Liver (tissue), 9 donors: ENCODE data around the gene GPM6B. TPM values are rescaled to one million over a fixed set of nuclear protein-coding genes. Genes with fewer than 3 reads are reported as not detected.

Experiments
- DNase-seq: peaks from one replicate; pipeline ENCODE4 v3.0.0-alpha.2; 2017; ENCODE audit warnings: low spot score
- H3K27ac ChIP-seq, 2 donors: one replicate each; pipeline ENCODE4 v1.7.0; 2013; ENCODE audit warnings: inconsistent platforms in 2 of 2, low read length in 2 of 2, control low read depth in 1 of 2, low read depth in 1 of 2, mild to moderate bottlenecking in 1 of 2
- H3K27me3 ChIP-seq, 4 donors: one replicate each; pipeline versions ENCODE4 v1.6.1 to v1.7.0; 2013; ENCODE audit warnings: low read length in 3 of 4, inconsistent platforms in 1 of 4, mild to moderate bottlenecking in 1 of 4, moderate library complexity in 1 of 4; ENCODE audit not compliant: control insufficient read depth in 4 of 4, insufficient read depth in 4 of 4
- H3K36me3 ChIP-seq, 4 donors: one replicate each; pipeline versions ENCODE4 v1.6.1 to v1.7.0; 2013; ENCODE audit warnings: low read length in 3 of 4, mild to moderate bottlenecking in 3 of 4, low read depth in 1 of 4, moderate library complexity in 1 of 4; ENCODE audit not compliant: control insufficient read depth in 4 of 4, insufficient read depth in 3 of 4
- H3K4me1 ChIP-seq, 4 donors: one replicate each; pipeline versions ENCODE4 v1.6.1 to v1.7.0; 2013; ENCODE audit warnings: low read length in 3 of 4, mild to moderate bottlenecking in 3 of 4, moderate library complexity in 1 of 4; ENCODE audit not compliant: control insufficient read depth in 4 of 4, insufficient read depth in 4 of 4
- H3K4me3 ChIP-seq, 3 donors: one replicate each; pipeline versions ENCODE4 v1.6.1 to v1.7.0; 2013; ENCODE audit warnings: low read length in 3 of 3, control low read depth in 1 of 3, low read depth in 1 of 3, mild to moderate bottlenecking in 1 of 3
- H3K9ac ChIP-seq, 2 donors: one replicate each; pipeline ENCODE4 v1.7.0; 2013; ENCODE audit warnings: low read length in 2 of 2, mild to moderate bottlenecking in 2 of 2, moderate library complexity in 2 of 2, control low read depth in 1 of 2, low read depth in 1 of 2
- H3K9me3 ChIP-seq, 4 donors: one replicate each; pipeline versions ENCODE4 v1.6.1 to v1.7.0; 2013; ENCODE audit warnings: low read length in 3 of 4; ENCODE audit not compliant: control insufficient read depth in 4 of 4
- ATF3 ChIP-seq: IDR thresholded peaks from 2 replicates; pipeline ENCODE4 v1.6.1; 2016; ENCODE audit warnings: antibody characterized with exemption
- CTCF ChIP-seq: fragments of 150-350 bp; IDR thresholded peaks from 2 replicates; pipeline ENCODE4 v1.5.1; 2017; ENCODE audit warnings: improper control_type of control experiment, low read depth, low read length; ENCODE audit not compliant: missing input control
- EGR1 ChIP-seq, 2 donors: IDR thresholded peaks; 2 replicates each; pipeline ENCODE4 v1.6.1; 2016 to 2018; ENCODE audit warnings: antibody characterized with exemption in 2 of 2, low read depth in 2 of 2
- GABPA ChIP-seq, 2 donors: IDR thresholded peaks in 1 of 2; conservative IDR thresholded peaks in 1 of 2; 2 replicates each; pipeline ENCODE4 v1.6.1; 2016; ENCODE audit warnings: antibody characterized with exemption in 2 of 2, mild to moderate bottlenecking in 1 of 2, moderate library complexity in 1 of 2
- HNF4A ChIP-seq, 2 donors: conservative IDR thresholded peaks; 2 replicates each; pipeline ENCODE4 v1.6.1; 2016; ENCODE audit warnings: antibody characterized with exemption in 2 of 2, mild to moderate bottlenecking in 2 of 2
- HNF4G ChIP-seq: IDR thresholded peaks from 2 replicates; pipeline ENCODE4 v1.6.1; 2016; ENCODE audit warnings: antibody characterized with exemption
- JUND ChIP-seq, 2 donors: IDR thresholded peaks; 2 replicates each; pipeline ENCODE4 v1.6.1; 2016; ENCODE audit warnings: antibody characterized with exemption in 2 of 2
- MAX ChIP-seq: IDR thresholded peaks from 2 replicates; pipeline ENCODE4 v1.6.1; 2016; ENCODE audit warnings: antibody characterized with exemption
- NR2F2 ChIP-seq: IDR thresholded peaks from 2 replicates; pipeline ENCODE4 v1.6.1; 2016; ENCODE audit warnings: antibody characterized with exemption
- RAD21 ChIP-seq, 2 donors: IDR thresholded peaks; 2 replicates each; pipeline ENCODE4 v1.6.1; 2016; ENCODE audit warnings: antibody characterized with exemption in 2 of 2, mild to moderate bottlenecking in 2 of 2
- RXRA ChIP-seq, 2 donors: IDR thresholded peaks; 2 replicates each; pipeline ENCODE4 v1.6.1; 2017 to 2018; ENCODE audit warnings: antibody characterized with exemption in 2 of 2, mild to moderate bottlenecking in 1 of 2
- SP1 ChIP-seq: IDR thresholded peaks from 2 replicates; pipeline ENCODE4 v1.6.1; 2018; ENCODE audit warnings: antibody characterized with exemption, mild to moderate bottlenecking
- TAF1 ChIP-seq: conservative IDR thresholded peaks from 2 replicates; pipeline ENCODE4 v1.6.1; 2016; ENCODE audit warnings: antibody characterized with exemption, mild to moderate bottlenecking
- YY1 ChIP-seq: IDR thresholded peaks from 2 replicates; pipeline ENCODE4 v1.6.1; 2016; ENCODE audit warnings: antibody characterized with exemption, mild to moderate bottlenecking
- ZBTB33 ChIP-seq: IDR thresholded peaks from 2 replicates; pipeline ENCODE4 v1.6.1; 2016; ENCODE audit warnings: antibody characterized with exemption
- WGBS: extraction: QIAGEN DNeasy Blood & Tissue Kit; methylation state at CpG from one replicate; pipeline ENCODE4 v1.1.7; 2013; 5-methylcytosine and 5-hydroxymethylcytosine counted together
- polyA plus RNA-seq, 2 donors: library from polyadenylated mRNA; stranded (reverse) in 1 of 2; unstranded in 1 of 2; fragments of 200-250 nt in 1 of 2; fragments of >200 nt in 1 of 2; fragmentation: Nextera tagmentation in 1 of 2; extraction: Ambion mirVana in 1 of 2; gene quantifications; one replicate each; pipeline versions ENCODE4 v1.2.1 to v1.2.3, GENCODE V29; 2013 to 2015
- total RNA-seq, 2 donors: library from RNA; depleted of rRNA; stranded (reverse); fragments of >200 nt; gene quantifications; one replicate each; pipeline ENCODE4 v1.2.3, GENCODE V29; 2014
- donor health status: healthy.
- donor health status: healthy.
- donor health status: healthy.
- donor health status: healthy.
- donor health status: healthy.

GPM6B gene
- total and polyA plus RNA-seq, 4 donors = 0.42 to 2.3 (median 0.72) TPM

GRCh38 chrX:13774696-13775095 lies 42.2 kb downstream of the GPM6B start:
- Histone ChIP-seq H3K27me3 (no peaks in the 10 kb centered on the region), H3K36me3 (peaks cover 0 to 5% (median 3%) of the 10 kb centered on the region in 4 donors), H3K4me1 (peaks cover 0 to 3% (median 3%) of the 10 kb centered on the region in 4 donors), H3K9ac (no peak overlapping the region), H3K27ac (no peak overlapping the region), H3K4me3 (no peak overlapping the region), H3K9me3 (no peaks in the 10 kb centered on the region)
- TF ChIP-seq NR2F2 (no peak), ZBTB33 (no peak), HNF4A (conservative IDR thresholded peaks at IDR 0.05) (no peak), YY1 (no peak), RXRA (IDR thresholded peaks at IDR 0.05) (no peak), ATF3 (no peak), SP1 (no peak), GABPA (IDR thresholded peaks at IDR 0.05 in 1 of 2, conservative IDR thresholded peaks at IDR 0.05 in 1 of 2) (no peak), TAF1 (no peak), CTCF (no peak), EGR1 (IDR thresholded peaks at IDR 0.05; ENCODE audit: low read depth in 2 of 2) (no peak)
- no peak for DNase-seq
- 97% methylated on average over 2 of the region's 2 CpGs for WGBS

GRCh38 chrX:13770013-13770535 lies 46.8 kb downstream of the GPM6B start:
- Histone ChIP-seq H3K9ac (no peak overlapping the region), H3K4me3 (no peak overlapping the region), H3K27me3 (no peaks in the 10 kb centered on the region), H3K27ac (no peak overlapping the region), H3K4me1 (peaks cover 0 to under 1% (median 0%) of the 10 kb centered on the region in 4 donors), H3K9me3 (no peaks in the 10 kb centered on the region), H3K36me3 (peaks cover 0 to 29% (median 6%) of the 10 kb centered on the region in 4 donors)
- DNase-seq = no peak
- TF ChIP-seq RXRA (IDR thresholded peaks at IDR 0.05) (no peak), HNF4G (no peak), NR2F2 (no peak), EGR1 (IDR thresholded peaks at IDR 0.05; ENCODE audit: low read depth in 2 of 2) (no peak), RAD21 (IDR thresholded peaks at IDR 0.05) (no peak), ZBTB33 (no peak), MAX (no peak), JUND (IDR thresholded peaks at IDR 0.05) (no peak), GABPA (IDR thresholded peaks at IDR 0.05 in 1 of 2, conservative IDR thresholded peaks at IDR 0.05 in 1 of 2) (no peak), SP1 (no peak)
- 94% methylated on average over 3 of the region's 3 CpGs for WGBS
